SH-SY5Y (cell line): ENCODE results near the gene PPP3CB.

ENCODE experiments used
- GATA2 ChIP-seq: IDR thresholded peaks from 2 replicates; pipeline ENCODE4 v1.6.1; 2011; ENCODE audit warnings: mild to moderate bottlenecking, low read depth, low read length
- GATA3 ChIP-seq: IDR thresholded peaks from 2 replicates; pipeline ENCODE4 v1.6.1; 2011; ENCODE audit warnings: low read depth, mild to moderate bottlenecking, low read length, moderate library complexity

DNA sequence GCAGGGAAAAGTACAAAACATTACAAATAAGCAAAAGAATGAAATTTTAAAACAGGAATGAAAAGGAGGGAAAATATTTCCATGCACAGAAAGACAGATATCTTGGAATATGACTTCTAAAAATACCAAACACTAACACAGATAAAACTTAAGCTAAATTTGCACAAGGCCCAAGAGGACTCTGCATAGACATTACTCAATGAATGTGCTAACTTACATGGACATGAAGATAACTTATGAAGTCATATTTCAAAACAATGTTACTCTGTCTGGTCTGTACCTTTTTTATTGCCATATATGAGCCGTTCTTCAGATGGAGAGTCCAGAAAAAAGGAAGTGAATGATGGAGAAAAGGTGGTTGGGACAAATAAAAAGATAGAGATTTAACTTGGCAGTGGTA is 47.4 kb downstream of the PPP3CB start:
- TF ChIP-seq GATA3 (no peak), GATA2 (no peak)
